Measurements from ENCODE around the gene FHL3.

DNA sequence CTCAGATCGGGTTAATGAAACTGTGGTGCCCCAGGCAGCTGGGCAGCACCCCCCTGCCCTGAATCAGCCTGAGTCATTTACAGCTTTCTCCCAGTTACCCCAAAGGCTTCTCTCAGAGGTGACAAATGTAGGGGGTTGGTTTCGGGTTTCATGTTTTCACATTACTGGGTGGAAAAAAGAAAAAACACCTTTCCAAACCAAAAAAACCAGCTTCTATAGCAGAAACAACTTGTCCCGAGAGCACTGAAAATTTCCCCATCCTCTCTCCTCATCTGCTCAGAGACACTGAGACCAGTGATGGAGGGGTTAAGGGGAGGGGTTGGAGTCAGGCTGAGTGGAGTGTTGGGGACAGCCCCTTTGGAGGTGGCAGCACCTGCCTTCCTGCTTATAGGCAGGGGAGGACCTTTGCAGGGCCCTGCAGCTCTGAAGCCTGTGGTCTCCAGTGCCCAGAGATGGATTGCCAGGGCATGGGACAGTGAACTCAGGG, 22.8 kb upstream of the FHL3 start:
- TF ChIP-seq CTCF (IDR thresholded peaks at IDR 0.05) (no peak), POLR2A (IDR thresholded peaks at IDR 0.05) (no peak)

All from body of pancreas (tissue), 4 donors.